ENCODE results near the gene RBM47.

- TF ChIP-seq FOXM1 (IDR thresholded peaks at IDR 0.05; ENCODE audit: borderline replicate concordance): no peak
- no peak for TF ChIP-seq SP1 (IDR thresholded peaks at IDR 0.05)
- no peak for TF ChIP-seq NFRKB (IDR thresholded peaks at IDR 0.05)
- no peak for TF ChIP-seq FOXK2 (IDR thresholded peaks at IDR 0.05)
- no peak for TF ChIP-seq L3MBTL2 (conservative IDR thresholded peaks at IDR 0.05)
- TF ChIP-seq BHLHE40 (IDR thresholded peaks at IDR 0.05; ENCODE audit: borderline replicate concordance): no peak
- TF ChIP-seq TARDBP (IDR thresholded peaks at IDR 0.05): no peak
- TF ChIP-seq SUZ12 (IDR thresholded peaks at IDR 0.05): no peak
- TF ChIP-seq ELF4 (IDR thresholded peaks at IDR 0.05): no peak
- TF ChIP-seq CTBP1 (IDR thresholded peaks at IDR 0.05; ENCODE audit: borderline replicate concordance): no peak
Measured at GRCh38 chr4:40441430-40441829, 188.2 kb downstream of the RBM47 start.
